Common myeloid progenitor, CD34-positive (primary cell): ENCODE results near the gene EVL.

Experiments used
- CTCF ChIA-PET: fragments of 350-600 bp; sonication (Branson Sonifier 250); formaldehyde crosslinking; loops from one replicate; lab custom pipeline; 2021; ENCODE audit warnings: antibody characterized with exemption; lab: Charles Lee
- POLR2A ChIA-PET: fragments of 350-600 bp; sonication (Branson Sonifier 250); formaldehyde crosslinking; loops from one replicate; lab custom pipeline; 2021; ENCODE audit warnings: antibody characterized with exemption; lab: Charles Lee
- DNase-seq, 3 donors: peaks; one replicate each; pipeline versions ENCODE4 v3.0.0 to v3.0.0-alpha.2; 2013
- H3K27ac ChIP-seq, 2 experiments: 1 replicate in 1 of 2; 2 replicates in 1 of 2; pipeline ENCODE4 v1.7.0; 2013; ENCODE audit warnings: inconsistent platforms in 2 of 2, low read length in 2 of 2, mild to moderate bottlenecking in 2 of 2, low read depth in 1 of 2, moderate library complexity in 1 of 2; ENCODE audit not compliant: severe bottlenecking in 2 of 2, insufficient read depth in 1 of 2, poor library complexity in 1 of 2
- H3K27me3 ChIP-seq, 5 experiments: replicated peaks in 2 of 5; 1 replicate in 3 of 5; 2 replicates in 2 of 5; pipeline versions ENCODE4 v1.6.1 to v1.7.0; 2013; ENCODE audit warnings: low read length in 4 of 5, mild to moderate bottlenecking in 2 of 5, moderate library complexity in 2 of 5, inconsistent platforms in 1 of 5; ENCODE audit not compliant: insufficient read depth in 5 of 5, control insufficient read depth in 4 of 5
- H3K36me3 ChIP-seq, 4 experiments: 1 replicate in 2 of 4; 2 replicates in 2 of 4; pipeline versions ENCODE4 v1.6.1 to v1.7.0; 2013; ENCODE audit warnings: low read length in 3 of 4, control low read depth in 1 of 4, mild to moderate bottlenecking in 1 of 4; ENCODE audit not compliant: control insufficient read depth in 4 of 4, insufficient read depth in 4 of 4
- H3K4me1 ChIP-seq, 4 experiments: 1 replicate in 3 of 4; 2 replicates in 1 of 4; pipeline versions ENCODE4 v1.6.1 to v1.7.1; 2013; ENCODE audit warnings: low read length in 3 of 4, mild to moderate bottlenecking in 3 of 4, control low read depth in 1 of 4, inconsistent platforms in 1 of 4, moderate library complexity in 1 of 4; ENCODE audit not compliant: control insufficient read depth in 4 of 4, insufficient read depth in 4 of 4; ENCODE audit errors: control extremely low read depth in 1 of 4
- H3K4me3 ChIP-seq, 7 experiments: 1 replicate in 4 of 7; 2 replicates in 3 of 7; pipeline versions ENCODE4 v1.5.1 to v1.7.0; 2013; ENCODE audit warnings: mild to moderate bottlenecking in 7 of 7, low read length in 6 of 7, moderate library complexity in 6 of 7, inconsistent platforms in 2 of 7, low read depth in 2 of 7, control low read depth in 1 of 7; ENCODE audit not compliant: insufficient read depth in 4 of 7, control insufficient read depth in 1 of 7; ENCODE audit errors: extremely low read depth in 1 of 7
- H3K9me3 ChIP-seq, 5 experiments: 1 replicate in 4 of 5; 2 replicates in 1 of 5; pipeline versions ENCODE4 v1.6.1 to v1.7.1; 2013; ENCODE audit warnings: low read length in 4 of 5, mild to moderate bottlenecking in 2 of 5, inconsistent platforms in 1 of 5, low read depth in 1 of 5, moderate library complexity in 1 of 5; ENCODE audit not compliant: control insufficient read depth in 4 of 5, insufficient read depth in 2 of 5; ENCODE audit errors: control extremely low read depth in 1 of 5
- WGBS: methylation state at CpG from one replicate; pipeline ENCODE4 v1.1.5; 2013; ENCODE audit not compliant: insufficient coverage; 5-methylcytosine and 5-hydroxymethylcytosine counted together

EVL gene

GRCh38 chr14:100108042-100108825 lies 43.0 kb downstream of the EVL start:
- H3K4me3 ChIP-seq: no peak overlapping the region
- peaks cover 6 to 48% (median 42%) of the 10 kb centered on the region in 4 experiments for H3K4me1 ChIP-seq
- H3K27ac ChIP-seq: no peak overlapping the region
- peaks cover 0 to 82% (median 13%) of the 10 kb centered on the region in 4 experiments for H3K36me3 ChIP-seq
- ChIA-PET POLR2A (interaction anchor here (0.7 to 1.2 kb wide), 4 partner anchors 30 to 126 kb away, joined by 3 to 5 read pairs (median 3); no protein-coding TSS in a partner anchor), CTCF (interaction anchor here (0.7 to 53.6 kb wide), 31 partner anchors 8 to 125 kb away, joined by 3 to 1065 read pairs (median 4); partner anchors contain the start of gene EVL)
- DNase-seq: peak; percentile 80 to 88 (median 84)
- 34% methylated on average over 11 of the region's 13 CpGs for WGBS
- no peaks in the 10 kb centered on the region for H3K27me3 ChIP-seq
- no peaks in the 10 kb centered on the region for H3K9me3 ChIP-seq

- Histone ChIP-seq H3K9me3 (no peaks in the 10 kb centered on the region), H3K27ac (no peak overlapping the region), H3K36me3 (peaks cover 0 to 81% (median 13%) of the 10 kb centered on the region in 4 experiments), H3K4me1 (peaks cover 6 to 42% (median 36%) of the 10 kb centered on the region in 4 experiments), H3K4me3 (no peak overlapping the region), H3K27me3 (no peaks in the 10 kb centered on the region)
- POLR2A ChIA-PET: interaction anchor here (1.2 kb wide), 1 partner anchor 30 kb away, joined by 5 read pairs; no protein-coding TSS in a partner anchor
- 95% methylated on average over 8 of the region's 10 CpGs for WGBS
- CTCF ChIA-PET: interaction anchor here (1.0 to 53.6 kb wide), 24 partner anchors 9 to 126 kb away, joined by 3 to 1065 read pairs (median 5); partner anchors contain the start of gene EVL
- DNase-seq: no peak
Measured at GRCh38 chr14:100108840-100109593, 43.8 kb downstream of the EVL start.

- H3K4me1 ChIP-seq: peaks cover 4 to 39% (median 36%) of the 10 kb centered on the region in 4 experiments
- H3K36me3 ChIP-seq: peaks cover 0 to 81% (median 16%) of the 10 kb centered on the region in 4 experiments
- CTCF ChIA-PET: interaction anchor here (1.0 to 53.6 kb wide), 11 partner anchors 10 to 126 kb away, joined by 3 to 1065 read pairs (median 17); partner anchors contain the start of gene EVL
- no peaks in the 10 kb centered on the region for H3K9me3 ChIP-seq
- WGBS: 95% methylated on average over 6 of the region's 9 CpGs
- POLR2A ChIA-PET: no interaction called here
- DNase-seq: no peak
- H3K27ac ChIP-seq: no peak overlapping the region
- no peak overlapping the region for H3K4me3 ChIP-seq
- H3K27me3 ChIP-seq: no peaks in the 10 kb centered on the region
Measured at GRCh38 chr14:100109594-100109955, 44.4 kb downstream of the EVL start.

GRCh38 chr14:100110816-100111215 lies 45.6 kb downstream of the EVL start:
- POLR2A ChIA-PET: interaction anchor here (0.6 to 1.1 kb wide), 2 partner anchors 31 to 66 kb away, joined by 3 read pairs; no protein-coding TSS in a partner anchor
- H3K27me3 ChIP-seq: no peaks in the 10 kb centered on the region
- H3K9me3 ChIP-seq: no peaks in the 10 kb centered on the region
- H3K36me3 ChIP-seq: peaks cover 0 to 82% (median 17%) of the 10 kb centered on the region in 4 experiments
- DNase-seq: no peak
- H3K4me1 ChIP-seq: peaks cover 2 to 29% (median 26%) of the 10 kb centered on the region in 4 experiments
- no peak overlapping the region for H3K27ac ChIP-seq
- CTCF ChIA-PET: interaction anchor here (0.9 to 53.6 kb wide), 6 partner anchors 11 to 95 kb away, joined by 3 to 1065 read pairs (median 4); partner anchors contain the start of gene EVL
- no peak overlapping the region for H3K4me3 ChIP-seq
- WGBS: 79% methylated on average over 3 of the region's 6 CpGs

- Histone ChIP-seq H3K4me1 (peaks cover 0 to 19% (median 14%) of the 10 kb centered on the region in 4 experiments), H3K36me3 (peaks cover 0 to 82% (median 18%) of the 10 kb centered on the region in 4 experiments), H3K27ac (no peak overlapping the region), H3K4me3 (no peak overlapping the region), H3K9me3 (no peaks in the 10 kb centered on the region), H3K27me3 (no peaks in the 10 kb centered on the region)
- WGBS: 96% methylated on average over 11 of the region's 11 CpGs
- no peak for DNase-seq
- ChIA-PET CTCF (interaction anchor here (0.6 to 53.6 kb wide), 9 partner anchors 9 to 88 kb away, joined by 3 to 1065 read pairs (median 3); partner anchors contain the start of gene EVL), POLR2A (interaction anchor here (0.8 to 1.1 kb wide), 2 partner anchors 30 to 428 kb away, joined by 3 read pairs; no protein-coding TSS in a partner anchor)
Measured at GRCh38 chr14:100111931-100112704, 46.9 kb downstream of the EVL start.

GRCh38 chr14:100114109-100114765 lies 49.0 kb downstream of the EVL start:
- H3K27me3 ChIP-seq: no peaks in the 10 kb centered on the region
- CTCF ChIA-PET: interaction anchor here (0.6 to 53.6 kb wide), 3 partner anchors 40 to 78 kb away, joined by 3 to 1065 read pairs (median 61); partner anchors contain the start of gene EVL
- H3K36me3 ChIP-seq: peaks cover 5 to 85% (median 22%) of the 10 kb centered on the region in 4 experiments
- H3K27ac ChIP-seq: no peak overlapping the region
- no peak for DNase-seq
- POLR2A ChIA-PET: no interaction called here
- 93% methylated on average over 12 of the region's 13 CpGs for WGBS
- no peak overlapping the region for H3K4me3 ChIP-seq
- H3K9me3 ChIP-seq: no peaks in the 10 kb centered on the region
- peaks cover 0 to 12% (median 2%) of the 10 kb centered on the region in 4 experiments for H3K4me1 ChIP-seq
